AG08395 (cell line): ENCODE data around the gene SFMBT2.
A peak's percentile ranks its signal among the peaks of the same experiment; 100 is the strongest.

Source experiments
- DNase-seq: peaks from one replicate; pipeline ENCODE4 v3.0.0; 2012; ENCODE audit warnings: mixed read lengths, low spot score

SFMBT2 gene

DNA sequence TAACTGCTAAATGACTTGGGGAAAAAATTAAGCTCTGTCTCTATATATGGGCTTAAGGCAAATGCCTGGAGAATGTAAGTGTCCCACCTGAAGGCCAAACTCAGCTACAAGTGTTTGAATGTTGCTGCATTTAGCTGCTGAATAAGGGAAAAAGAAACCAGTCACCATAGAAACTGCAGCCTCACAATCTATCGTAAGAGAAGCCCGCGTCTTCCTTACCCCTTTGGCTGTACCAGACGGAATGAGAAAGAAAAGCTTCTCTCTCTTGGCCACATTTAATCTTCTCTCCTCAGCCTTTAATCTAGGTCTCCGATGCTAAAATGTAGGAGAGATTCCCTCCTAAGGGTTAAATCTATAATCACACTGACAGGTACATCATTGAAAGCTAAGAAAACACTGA, 147.2 kb downstream of the SFMBT2 start:
- DNase-seq: no peak

DNA sequence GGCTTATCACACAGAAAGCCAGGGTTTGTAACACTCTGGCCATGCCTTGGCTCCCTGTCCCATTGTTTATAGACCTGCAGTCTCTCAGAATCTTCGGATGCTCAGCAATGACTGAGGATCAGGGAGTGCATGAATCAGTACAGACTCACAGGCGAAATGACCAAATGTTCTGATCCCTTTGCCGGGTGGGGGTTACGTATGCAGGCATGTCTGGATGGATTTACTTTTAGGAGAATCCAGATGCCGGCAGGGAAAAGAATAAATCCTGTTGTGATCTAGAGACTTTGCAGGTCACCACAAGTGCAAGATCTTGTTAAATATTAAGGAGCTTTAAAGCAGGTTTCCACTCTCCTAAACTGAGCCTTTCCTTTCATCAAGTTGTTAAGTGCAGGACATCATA, 149.5 kb downstream of the SFMBT2 start:
- DNase-seq: no peak

DNA sequence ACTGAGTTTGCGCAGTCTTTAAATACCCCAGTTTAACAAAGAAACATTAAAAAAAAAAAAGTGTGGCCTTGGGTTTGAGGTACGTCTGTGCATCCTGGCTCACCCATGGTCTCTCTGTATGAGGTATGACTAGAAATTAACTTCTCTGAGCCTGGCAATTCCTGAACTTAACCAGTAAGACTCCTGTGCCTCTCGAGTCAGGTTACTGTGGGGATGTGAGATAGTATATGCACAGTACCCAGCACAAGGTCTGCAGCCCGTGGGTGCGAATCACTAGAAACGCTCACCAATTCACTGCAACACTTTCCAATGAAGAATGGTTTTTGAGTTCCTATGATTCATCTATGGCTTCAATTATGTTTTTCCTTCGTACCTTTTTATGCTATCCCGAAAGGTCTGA, 149.9 kb downstream of the SFMBT2 start:
- no peak for DNase-seq

DNA sequence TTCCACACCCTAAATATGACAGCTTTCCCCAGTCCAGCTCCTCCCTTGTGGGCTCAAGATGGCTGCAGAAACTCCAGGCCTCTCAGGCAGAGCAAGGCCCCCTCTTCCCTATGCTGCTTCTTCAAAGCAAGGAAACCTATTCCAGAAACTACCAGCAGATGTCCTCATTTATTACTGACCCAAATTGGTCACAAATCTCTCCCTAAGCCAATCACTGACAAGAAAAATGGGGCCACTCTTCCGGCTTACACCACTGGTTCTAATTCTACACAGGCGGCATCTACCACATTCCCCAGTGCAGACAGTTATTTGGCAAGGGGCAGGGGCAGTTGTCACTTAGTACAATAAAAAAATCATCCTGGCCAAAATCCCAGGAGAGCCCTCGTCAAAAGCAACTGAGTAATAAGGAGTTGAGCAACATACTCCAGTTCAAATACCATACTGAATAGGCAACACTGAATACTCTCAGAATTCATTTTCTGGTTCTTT, 150.4 kb downstream of the SFMBT2 start:
- peak; percentile 85 for DNase-seq

DNA sequence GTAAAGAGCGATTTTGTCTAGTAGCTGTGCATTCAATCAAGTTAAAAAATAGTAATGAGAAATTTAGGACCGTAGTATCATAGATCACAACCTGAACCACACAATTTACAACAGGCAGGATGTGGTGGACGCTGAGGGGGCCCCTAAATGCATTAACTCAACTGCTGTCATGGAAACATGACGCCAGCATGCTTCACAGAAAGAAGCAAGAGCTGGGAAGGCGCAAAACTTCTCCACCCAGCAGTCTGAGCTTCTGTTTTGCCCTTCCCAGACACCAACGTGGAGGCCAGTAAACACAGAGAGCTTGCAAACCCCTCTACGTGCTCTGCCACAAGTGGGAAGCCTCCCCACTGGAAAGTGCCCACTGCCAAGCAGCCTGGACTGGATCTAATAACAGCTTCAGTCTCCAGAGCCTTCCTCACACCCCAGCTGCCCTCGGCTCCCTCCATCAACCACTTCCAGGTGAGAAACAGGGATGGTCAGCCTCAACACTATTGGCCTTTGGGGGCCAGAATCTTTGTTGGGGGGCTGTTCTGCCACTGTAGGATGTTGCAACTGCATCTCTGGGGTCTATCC, 151.8 kb downstream of the SFMBT2 start:
- no peak for DNase-seq

DNA sequence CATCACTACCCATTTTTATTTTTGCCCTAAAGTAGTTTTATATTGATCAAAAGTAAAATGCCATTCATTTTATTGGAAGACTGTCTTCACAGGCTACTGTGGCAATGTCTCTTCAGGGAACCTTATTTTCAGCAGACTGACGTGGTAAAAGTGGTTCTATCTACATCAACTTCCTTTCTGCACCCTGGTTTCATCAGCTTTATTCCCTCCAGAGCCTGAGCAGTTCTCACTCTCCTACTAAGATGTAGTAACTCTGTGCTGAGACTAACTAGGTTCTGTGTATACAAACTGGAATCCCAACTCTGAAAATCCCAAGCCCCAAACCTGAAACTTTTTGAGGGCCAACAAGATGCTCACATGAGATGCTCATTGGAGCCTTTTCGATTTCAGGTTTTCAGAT, 155.3 kb downstream of the SFMBT2 start:
- no peak for DNase-seq

DNA sequence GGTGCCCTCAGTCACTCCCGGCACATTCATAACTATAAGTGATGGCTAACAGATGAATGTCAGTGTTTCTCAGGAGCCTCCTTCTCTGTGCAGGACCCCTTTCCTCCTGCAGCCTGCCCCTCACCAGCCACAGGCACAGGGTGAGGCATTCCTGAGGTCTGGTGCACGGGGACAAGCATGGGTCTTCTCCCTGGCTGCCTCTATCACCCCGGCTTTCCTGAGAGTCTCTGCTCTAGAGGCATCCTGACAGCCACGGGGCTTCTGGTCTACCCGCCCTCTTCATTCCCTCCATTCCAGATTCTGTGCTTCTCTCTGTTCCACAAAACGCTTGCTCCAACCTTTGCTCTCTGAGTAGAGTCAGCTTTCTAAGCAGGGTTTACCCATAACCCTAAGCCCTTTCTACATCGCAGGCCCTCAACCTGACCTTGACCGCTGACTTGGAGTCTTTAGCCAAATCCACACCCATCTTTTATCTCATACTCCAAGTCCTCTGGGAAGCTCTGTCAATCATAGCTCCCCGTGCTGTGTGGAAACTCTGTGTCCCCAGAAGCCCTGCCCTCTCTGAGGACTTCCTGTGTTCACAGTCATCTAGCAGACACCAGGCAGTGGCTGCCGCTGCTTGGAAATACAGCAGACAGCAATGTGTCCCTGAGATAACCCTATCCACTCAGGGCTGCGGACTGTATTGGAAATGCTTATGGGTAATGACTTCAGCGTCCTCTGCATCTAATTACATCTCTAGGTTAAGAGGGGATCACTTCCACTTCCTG, 159.0 kb downstream of the SFMBT2 start:
- no peak for DNase-seq

DNA sequence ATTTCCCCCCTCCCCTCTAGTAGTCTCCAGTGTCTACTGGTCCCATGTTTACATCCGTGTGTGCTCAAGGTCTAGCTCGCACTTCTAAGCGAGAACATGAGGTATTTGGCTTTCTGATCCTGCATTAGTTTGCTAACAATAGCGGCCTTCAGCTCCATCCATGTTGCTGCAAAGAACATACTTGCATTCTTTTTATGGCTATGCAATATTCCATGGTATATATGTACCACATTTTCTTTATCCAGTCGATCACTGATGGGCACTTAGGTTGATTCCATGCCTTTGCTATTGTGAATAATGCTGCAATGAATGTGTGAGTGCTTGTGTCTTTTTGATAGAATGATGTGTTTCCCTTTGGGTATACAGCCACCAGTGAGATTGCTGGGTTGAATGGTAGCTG, 160.6 kb downstream of the SFMBT2 start:
- no peak for DNase-seq

DNA sequence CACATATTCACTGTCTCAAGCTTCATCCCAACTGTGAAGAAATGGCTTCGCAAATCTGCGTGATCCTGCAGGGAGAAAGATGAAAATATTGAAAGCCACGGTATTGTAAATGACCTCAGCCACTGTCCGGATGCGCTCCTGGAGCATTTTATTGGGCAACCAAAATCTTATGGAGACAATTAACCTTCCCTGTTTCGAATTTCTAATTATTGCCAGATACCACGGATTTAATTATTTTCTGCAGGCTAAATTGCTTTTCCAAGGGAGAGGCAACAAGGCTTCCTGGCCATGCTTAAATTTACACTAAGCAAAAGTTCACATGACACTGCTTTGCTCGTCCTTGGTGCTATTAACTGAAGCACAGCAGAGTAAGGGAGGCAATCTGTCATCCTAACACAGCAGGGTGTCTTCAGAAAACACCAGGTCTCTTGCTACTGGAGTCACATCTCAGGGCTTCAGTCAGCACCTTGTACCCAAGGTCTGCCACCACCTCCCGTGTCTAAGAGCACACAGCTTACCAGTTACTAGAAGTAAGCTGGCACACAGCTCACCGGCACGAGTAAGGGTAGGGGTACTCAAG, 162.2 kb downstream of the SFMBT2 start:
- no peak for DNase-seq

DNA sequence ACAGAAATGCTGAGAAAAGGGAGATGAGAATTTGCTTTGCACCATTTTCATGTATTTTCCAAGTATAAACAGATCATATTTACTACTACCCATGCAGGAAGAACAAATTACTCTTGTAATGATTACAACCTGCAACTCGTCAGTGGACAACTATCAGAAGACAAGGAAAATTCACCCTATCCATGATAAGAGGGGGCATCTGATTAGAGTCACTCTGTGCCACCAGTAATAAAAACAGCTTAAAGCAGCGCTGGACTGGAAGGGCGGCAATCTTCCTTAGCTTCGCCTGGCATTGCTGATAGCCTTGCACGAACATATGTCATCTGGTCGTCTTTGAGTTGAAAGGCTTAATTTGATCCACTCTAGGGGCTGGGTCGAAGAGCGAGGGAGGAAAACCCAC, 162.7 kb downstream of the SFMBT2 start:
- DNase-seq: no peak

DNA sequence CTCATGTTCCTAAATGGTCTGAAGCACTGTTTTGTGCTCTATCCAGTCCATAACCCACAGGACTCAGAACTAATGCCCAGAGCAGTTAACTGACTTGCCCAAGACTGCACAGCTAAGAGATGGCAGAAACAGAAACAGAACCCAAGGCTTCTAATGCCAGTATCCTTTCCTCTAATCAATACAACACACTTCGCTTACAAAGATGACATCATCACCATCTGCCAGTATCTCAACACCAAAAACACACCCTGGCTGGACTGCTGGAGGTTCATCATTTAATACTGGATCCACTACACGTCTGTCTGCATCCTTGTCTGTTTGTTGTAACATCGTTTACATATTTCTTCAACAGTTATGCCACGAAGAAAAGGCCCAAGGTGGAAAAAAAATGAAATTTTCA, 165.3 kb downstream of the SFMBT2 start:
- no peak for DNase-seq

DNA sequence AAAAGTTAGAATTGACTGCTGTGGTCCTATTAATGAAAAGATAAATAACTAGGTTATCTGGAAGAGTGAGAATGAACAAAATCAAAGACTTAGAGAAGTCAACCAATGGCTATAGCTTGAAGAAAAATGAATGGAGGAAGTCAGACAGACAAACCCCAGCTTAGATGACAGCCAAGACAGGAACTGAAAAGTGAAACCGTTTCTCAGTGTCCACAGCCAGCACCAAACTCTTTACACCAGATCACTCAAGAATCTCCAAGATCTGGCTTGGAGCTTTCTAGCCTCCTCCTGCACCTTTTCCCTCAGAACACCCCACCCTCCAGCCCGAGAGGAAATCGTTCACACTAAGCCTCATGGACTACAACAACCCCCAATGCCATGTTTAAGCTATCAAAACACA, 167.0 kb downstream of the SFMBT2 start:
- no peak for DNase-seq

DNA sequence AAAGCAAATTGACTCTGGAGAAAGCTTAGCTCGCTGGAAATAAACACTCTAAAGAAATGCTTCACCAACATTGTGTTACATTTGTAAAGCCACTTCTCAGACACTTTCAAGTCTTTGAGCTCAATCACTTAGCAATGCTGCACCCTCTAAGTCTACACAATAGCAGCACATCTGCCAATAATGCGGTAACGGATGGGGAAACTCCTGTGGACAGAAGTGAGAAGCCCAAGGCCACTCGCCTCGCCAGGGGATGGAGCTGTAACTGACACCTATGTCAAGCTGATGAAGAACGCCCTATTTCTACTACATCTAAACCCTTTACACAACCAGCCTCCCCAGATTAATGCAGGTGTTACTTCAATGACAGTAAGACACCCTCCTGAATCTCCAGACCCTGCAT, 167.7 kb downstream of the SFMBT2 start:
- no peak for DNase-seq

DNA sequence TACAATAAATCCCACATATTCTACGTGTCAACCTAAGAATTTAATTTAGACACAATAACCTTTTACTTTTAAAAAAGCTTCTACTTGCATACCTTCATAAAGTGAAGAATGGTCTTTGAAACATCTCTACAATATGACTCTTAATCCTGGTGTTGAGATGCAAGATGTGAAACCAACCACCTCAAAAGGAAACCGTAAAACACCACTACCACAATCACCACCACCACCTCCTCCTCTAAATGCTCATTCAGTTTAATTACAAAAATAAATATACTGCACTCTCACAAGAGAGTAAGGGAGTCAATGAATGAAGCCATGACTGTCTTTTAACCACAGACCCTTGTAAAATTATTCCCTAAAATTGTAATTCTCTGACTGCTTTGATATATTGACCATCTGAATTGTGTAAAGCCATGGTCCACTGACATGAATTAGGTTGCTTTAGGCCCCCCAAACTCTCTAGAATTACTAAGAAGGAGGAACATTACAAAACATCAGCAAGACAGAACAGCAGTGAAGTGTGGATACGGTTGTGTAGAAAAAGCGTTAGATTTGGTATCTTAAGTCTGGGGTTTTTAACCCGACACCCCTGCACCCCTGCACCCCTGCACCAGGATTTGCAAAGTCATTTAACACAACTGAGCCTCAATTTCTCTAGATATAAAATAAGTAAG, 171.4 kb downstream of the SFMBT2 start:
- DNase-seq: no peak

DNA sequence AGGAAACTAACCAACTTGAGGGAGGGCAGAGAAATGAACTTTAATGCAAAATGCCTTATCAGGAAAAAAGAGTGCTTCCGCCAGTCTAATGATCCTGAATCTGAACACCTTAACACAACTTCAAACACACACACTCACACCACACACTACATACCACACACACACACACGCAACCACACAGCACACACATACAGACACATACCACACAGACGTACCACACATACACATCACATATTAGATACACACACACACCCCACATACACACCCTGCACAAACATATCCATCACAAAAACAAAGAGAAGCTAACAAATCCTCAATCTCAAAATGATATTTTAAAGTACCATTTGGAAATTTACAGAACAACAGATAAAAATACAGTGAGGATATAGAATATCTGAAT, 175.5 kb downstream of the SFMBT2 start:
- DNase-seq: no peak

DNA sequence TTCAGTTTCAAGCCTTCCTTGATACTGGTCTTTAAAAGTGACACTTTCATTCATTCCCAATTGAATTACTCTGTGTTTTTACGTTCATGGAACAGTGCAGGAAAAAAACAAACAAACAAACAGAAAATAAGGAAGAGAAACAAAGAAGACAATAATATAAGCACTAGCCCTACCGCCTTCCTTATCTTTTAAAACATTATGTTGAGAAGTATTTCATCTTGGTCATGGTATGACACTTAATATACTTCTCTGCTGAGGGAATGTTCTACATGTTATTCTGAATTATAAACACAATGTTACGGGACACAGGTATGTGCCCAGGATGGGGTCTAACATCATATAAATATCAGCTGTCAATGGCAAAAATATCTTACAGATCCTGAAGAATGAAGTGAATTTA, 176.7 kb downstream of the SFMBT2 start:
- DNase-seq: no peak

DNA sequence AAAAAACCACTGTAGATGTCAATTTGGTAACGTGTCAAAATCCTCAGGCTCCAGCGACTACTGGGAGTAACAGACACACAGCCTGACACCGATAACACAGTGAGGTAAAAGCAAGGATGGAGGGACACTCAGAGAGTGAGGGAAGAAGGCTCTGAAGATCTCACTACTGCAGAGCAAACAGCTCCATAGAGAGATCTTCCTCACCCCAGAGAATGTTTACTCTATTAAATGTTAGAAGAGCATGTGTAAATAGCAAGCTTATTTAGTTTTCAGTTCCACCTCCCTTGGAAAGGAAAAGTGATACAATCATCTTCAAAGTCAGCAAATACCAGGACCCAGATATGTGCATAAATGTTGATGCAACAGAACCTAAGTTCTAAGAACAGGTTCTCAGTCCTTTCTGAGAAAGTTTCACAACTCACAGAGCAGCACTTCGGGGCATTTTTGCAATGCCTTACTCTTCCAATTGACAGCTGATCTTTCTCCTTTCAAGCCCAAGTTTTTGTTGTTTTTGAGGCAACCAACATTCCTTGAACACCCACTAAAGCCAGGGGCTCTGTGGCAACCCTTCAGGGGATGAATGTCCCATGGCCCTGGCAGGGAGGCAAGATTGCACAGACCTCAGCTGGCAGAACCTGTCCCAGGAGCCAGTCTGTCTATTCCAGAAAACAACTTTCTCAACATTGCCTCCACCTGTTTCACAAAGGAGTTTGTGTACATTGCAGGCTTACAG, 177.4 kb downstream of the SFMBT2 start:
- no peak for DNase-seq

DNA sequence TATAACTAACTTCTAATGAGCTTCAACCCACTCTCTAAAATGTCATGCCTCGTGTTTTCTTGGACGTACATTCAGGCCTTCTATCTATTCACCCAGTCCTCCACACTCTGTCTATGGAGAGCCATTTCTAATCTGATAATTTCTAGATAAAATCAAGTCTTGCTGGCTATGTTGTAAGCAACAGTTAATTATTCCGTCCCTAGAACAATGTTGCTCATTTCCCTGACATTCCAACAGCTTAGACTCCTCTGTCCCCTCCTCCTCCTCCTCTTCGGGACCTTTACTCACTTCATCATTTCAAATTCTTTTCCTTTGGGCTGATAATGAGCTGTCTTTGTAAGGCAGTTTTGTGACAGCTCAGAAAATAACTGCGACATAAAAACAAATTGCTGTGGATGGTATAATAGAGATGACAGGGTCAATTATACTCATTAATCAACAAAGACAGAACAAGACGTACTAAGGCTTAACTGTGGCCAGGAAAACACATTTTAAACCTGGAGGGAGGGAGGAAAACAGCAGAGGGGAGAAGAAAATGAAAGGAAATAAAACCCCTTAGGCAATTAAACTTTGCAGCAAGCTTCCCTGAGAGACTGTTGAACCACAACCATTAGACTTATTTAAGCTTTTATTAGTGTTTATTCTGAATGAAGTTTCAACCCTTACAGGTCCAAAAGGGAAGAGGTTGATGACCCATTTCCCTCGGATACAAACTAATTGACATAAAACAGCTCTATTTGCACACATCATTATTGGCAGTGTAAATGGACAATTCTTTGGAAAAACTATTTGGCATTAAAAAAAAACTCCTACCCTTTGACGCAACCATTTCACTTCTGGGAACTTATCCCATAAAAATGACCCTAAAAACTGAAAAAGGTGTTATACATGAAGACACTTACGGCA, 179.1 kb downstream of the SFMBT2 start:
- DNase-seq: no peak

DNA sequence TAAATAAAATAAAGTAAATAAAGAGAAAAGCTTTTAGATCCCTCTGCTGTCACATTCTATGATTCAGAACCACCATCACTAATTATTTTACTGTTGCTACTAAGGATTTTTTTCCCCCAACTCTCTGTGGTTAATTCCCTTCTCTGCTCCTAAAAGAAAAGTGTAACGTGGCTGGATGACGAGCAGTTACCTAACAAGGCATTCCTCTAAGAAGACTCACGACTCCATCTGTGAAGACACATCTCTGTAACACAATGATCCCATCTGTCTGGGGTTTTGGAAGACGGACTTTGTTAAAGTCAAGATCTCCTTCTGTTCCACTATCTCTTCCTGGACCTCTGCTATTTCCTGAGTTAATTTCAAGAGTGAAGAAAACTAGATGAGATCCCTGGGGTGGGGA, 179.9 kb downstream of the SFMBT2 start:
- no peak for DNase-seq

DNA sequence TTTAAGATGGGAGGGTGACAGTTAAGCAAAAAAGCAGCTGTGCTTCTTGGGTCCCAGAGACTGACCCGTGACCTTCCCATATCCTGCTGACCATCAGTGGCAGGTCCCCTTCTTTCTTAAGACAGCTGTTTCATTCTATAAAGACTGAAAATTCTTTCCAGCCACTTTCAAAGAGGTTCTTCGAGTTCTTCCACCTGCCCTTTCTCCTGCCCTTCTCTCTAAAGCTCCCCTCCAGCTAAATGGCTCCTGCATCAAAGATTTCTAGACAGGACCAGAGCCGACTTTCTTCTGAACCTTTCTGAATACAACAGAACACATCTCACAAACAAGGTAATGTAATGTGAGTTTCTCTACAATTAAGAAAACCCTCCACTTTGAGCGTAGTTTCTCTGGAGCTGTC, 180.8 kb downstream of the SFMBT2 start:
- no peak for DNase-seq

DNA sequence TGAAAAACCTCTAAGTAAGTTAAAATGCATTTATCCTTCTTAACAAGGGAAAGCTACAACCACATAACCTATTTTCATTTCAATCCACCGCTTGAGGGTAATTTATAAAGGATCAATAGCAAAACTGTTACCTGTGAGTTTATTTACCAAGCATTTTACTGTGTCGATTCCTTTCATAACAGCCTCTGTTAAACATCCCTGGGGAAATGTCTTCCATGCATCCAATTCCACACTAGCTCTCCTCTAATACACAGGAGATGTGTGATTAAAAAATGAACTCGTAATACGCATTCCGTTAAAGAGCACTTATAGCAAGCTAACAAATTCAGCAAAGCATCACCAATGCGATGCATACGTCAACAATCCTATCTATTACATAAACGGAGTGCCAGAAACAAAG, 185.7 kb downstream of the SFMBT2 start:
- DNase-seq: no peak
